ENCODE results near the gene TNFRSF11A.

Gene TNFRSF11A

GRCh38 chr18:62324917-62325805, at the start of gene TNFRSF11A:
TSS of gene TNFRSF11A (plus strand) at chr18:62325310. CDS start at chr18:62325353, 43 bp downstream.
- peak; percentile 47 for DNase-seq (ENCODE audit: low read depth)

DNA sequence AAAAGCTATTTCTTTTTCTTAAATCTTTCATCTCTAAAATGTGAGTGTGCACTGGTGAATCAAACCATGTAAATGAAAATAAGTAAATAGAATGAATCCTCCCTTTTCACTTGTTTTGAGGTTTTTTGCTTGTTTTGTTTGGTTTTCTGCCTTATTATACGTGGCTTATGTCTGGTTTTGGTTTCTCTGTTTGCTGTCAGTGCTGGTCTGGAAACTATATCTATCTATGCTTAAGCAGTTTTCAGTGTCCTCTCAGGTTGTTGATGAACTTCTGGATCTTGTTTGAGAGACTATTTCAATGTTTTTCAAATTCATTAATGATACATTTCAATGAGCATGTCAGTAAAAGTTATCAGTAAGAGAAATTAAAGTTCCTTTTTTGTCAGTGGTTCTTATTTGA, 48.1 kb upstream of the TNFRSF11A start:
- no peak for DNase-seq (ENCODE audit: low read depth)

GRCh38 chr18:62279561-62279960, 45.5 kb upstream of the TNFRSF11A start:
- no peak for DNase-seq (ENCODE audit: low read depth)

- peak; percentile 15 for DNase-seq (ENCODE audit: low read depth)
These were observed 45.1 kb upstream of the TNFRSF11A start for GRCh38 chr18:62280058-62280457.

GRCh38 chr18:62280786-62281185, 44.3 kb upstream of the TNFRSF11A start:
- DNase-seq (ENCODE audit: low read depth): no peak

DNA sequence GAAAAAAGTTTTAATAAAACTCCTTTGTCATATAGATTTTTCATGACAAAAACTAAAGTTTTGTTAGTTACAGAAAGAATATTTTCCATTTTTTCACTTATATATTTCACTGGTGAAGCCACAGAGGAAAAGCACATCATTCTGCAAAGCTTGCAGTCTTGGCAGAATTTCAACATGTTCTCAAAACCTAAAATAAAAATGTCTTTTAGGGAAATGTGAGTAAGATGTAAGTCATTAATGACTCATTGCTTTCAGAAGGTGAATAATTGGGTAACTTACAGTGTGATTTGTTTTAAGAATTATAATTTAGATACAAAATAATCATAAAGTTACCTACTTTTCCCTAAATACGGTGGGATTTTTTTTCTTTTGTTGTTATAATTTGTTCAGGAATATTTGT, 43.4 kb upstream of the TNFRSF11A start:
- DNase-seq (ENCODE audit: low read depth): peak; percentile 94

- peak; percentile 62 for DNase-seq (ENCODE audit: low read depth)
These were observed 42.9 kb upstream of the TNFRSF11A start for GRCh38 chr18:62282188-62282629.

GRCh38 chr18:62284637-62285036, 40.5 kb upstream of the TNFRSF11A start:
- DNase-seq (ENCODE audit: low read depth): no peak

DNA sequence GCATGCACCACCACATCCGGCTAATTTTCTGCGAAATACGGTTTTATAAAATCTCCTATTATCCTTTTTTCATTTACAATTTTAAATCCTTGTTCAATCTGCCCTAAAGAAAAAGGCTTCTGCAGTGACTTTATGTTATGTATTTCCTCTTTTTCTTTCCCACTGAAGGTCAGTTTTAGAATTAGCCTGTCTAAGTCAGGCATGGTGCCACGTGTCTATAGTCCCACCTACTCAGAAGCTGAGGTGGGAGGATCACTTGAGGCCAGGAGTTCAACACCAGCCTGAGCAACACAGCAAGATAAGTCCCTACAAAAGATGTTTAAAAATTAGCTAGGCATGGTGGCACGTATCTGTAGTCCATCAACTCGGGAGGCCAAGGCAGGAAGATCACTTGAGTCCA, 39.8 kb upstream of the TNFRSF11A start:
- no peak for DNase-seq (ENCODE audit: low read depth)

DNA sequence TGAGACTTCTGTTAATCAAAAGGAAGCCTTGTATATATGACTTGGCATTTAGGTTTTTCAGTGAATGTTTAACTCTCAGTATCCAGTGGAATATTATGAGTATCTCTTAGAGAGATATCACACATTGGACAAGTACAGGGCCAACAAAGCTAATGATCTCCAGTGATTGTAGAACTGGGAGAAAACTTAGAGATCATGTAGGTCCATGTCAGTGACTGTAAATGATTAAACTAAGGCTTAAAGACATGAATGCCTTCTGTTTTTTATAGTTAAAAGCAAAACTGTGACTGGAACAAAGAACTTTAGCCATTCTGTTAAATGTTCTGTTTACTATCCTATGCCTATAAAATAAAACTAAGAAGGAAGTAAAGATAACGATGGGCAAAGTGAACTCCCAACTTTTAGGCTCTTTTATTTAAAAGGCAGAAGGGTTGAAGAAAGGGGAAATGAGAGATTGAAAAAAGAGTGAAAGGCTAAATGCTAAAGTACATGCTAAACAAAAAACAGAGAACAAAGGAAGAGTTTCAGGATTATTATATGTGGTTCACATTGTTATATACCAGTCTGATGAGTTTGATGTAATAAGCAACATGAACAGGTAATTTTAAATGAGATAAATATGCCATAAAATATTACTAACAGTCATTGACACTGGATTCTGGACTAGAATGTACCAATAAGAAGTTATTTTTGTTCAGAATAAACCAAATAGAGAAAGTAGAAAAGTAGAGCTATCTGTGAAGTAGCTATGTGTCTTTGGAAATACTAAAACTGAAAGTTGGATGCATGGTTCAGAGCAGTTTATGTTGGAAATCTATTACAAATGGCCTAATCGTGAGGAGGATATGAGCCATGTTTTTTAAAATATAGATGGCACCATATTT, 37.1 kb upstream of the TNFRSF11A start:
- no peak for DNase-seq (ENCODE audit: low read depth)

- no peak for DNase-seq (ENCODE audit: low read depth)
These were observed 36.5 kb upstream of the TNFRSF11A start for GRCh38 chr18:62288665-62289008.

DNA sequence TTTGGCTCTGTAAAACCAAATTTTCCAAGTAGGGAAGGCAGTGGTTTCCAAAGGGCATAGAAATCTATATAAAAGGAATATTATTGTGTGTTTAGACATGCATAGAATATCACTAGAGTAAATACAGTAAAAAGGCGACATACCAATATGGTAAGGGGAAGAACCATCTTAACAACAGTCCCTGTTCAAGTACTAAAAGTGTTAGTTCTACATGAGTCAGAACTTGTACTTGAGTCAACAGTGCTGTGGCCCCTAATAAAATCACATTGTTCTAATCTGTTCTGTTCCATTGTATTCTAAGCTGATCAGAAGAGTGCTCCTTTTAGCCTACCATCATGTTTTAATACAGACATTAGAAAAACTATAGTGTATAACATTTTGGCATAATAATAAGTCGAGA, 36.1 kb upstream of the TNFRSF11A start:
- no peak for DNase-seq (ENCODE audit: low read depth)

DNA sequence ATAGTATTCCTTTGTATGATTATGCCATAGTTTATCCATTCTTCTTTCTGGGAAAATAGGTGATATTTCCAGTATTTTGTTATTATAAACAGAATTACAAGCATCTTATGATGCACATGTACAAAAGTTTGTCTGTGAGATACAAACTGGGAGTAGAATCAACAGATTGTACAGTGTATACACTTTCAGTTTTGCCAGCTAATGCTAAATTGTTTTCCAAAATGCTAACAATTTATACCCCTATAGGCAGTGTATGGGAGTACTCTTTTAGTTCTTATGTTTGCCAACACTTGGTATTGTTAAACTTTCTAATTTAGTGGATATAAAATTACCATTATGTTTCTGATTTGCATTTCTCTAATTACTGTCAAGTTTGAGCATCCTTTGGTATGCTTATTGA, 31.0 kb upstream of the TNFRSF11A start:
- peak; percentile 4 for DNase-seq (ENCODE audit: low read depth)

- DNase-seq (ENCODE audit: low read depth): no peak
These were observed 24.6 kb upstream of the TNFRSF11A start for GRCh38 chr18:62300359-62300963.

GRCh38 chr18:62301322-62301721, 23.8 kb upstream of the TNFRSF11A start:
- no peak for DNase-seq (ENCODE audit: low read depth)

- no peak for DNase-seq (ENCODE audit: low read depth)
These were observed 12.3 kb upstream of the TNFRSF11A start for GRCh38 chr18:62312851-62313250.

GRCh38 chr18:62318228-62319180, 6.6 kb upstream of the TNFRSF11A start:
- no peak for DNase-seq (ENCODE audit: low read depth)

- DNase-seq (ENCODE audit: low read depth): no peak
These were observed 3.9 kb upstream of the TNFRSF11A start for GRCh38 chr18:62321201-62321600.

GRCh38 chr18:62323483-62324180, 1.5 kb upstream of the TNFRSF11A start:
- no peak for DNase-seq (ENCODE audit: low read depth)

- no peak for DNase-seq (ENCODE audit: low read depth)
These were observed 805 bp upstream of the TNFRSF11A start for GRCh38 chr18:62324181-62324828.
